H9 (cell line): ENCODE measurements around the gene CUEDC1. TPM values are rescaled to one million over a fixed set of nuclear protein-coding genes. Genes with fewer than 3 reads are reported as not detected.

Experiments used
- DNase-seq: peaks from one replicate; pipeline ENCODE4 v3.0.0-alpha.2; 2017
- H2AFZ ChIP-seq: one replicate; pipeline ENCODE4 v1.6.1; 2013; ENCODE audit warnings: mild to moderate bottlenecking, low read length, control low read depth, moderate library complexity
- H2AK5ac ChIP-seq: 2 replicates; pipeline ENCODE4 v1.6.1; 2013; ENCODE audit warnings: low read length, control low read depth, mixed read lengths; ENCODE audit not compliant: insufficient read length
- H2BK120ac ChIP-seq: one replicate; pipeline ENCODE4 v1.6.1; 2013; ENCODE audit warnings: low read depth, mild to moderate bottlenecking, low read length, control low read depth, inconsistent platforms; ENCODE audit not compliant: poor library complexity, severe bottlenecking
- H2BK12ac ChIP-seq: 2 replicates; pipeline ENCODE4 v1.6.1; 2013; ENCODE audit warnings: low read length, control low read depth, mixed read lengths, low read depth; ENCODE audit not compliant: insufficient read length
- H2BK15ac ChIP-seq: 2 replicates; pipeline ENCODE4 v1.6.1; 2013; ENCODE audit warnings: low read depth, low read length, control low read depth
- H2BK20ac ChIP-seq: one replicate; pipeline ENCODE4 v1.6.1; 2013; ENCODE audit warnings: low read depth, mild to moderate bottlenecking, low read length, control low read depth, inconsistent platforms; ENCODE audit not compliant: poor library complexity, severe bottlenecking
- H2BK5ac ChIP-seq: 2 replicates; pipeline ENCODE4 v1.6.1; 2013; ENCODE audit warnings: low read length, control low read depth, mixed read lengths; ENCODE audit not compliant: insufficient read length
- H3K14ac ChIP-seq: 2 replicates; pipeline ENCODE4 v1.6.1; 2013; ENCODE audit warnings: low read length, control low read depth; ENCODE audit not compliant: insufficient read depth
- H3K18ac ChIP-seq: 2 replicates; pipeline ENCODE4 v1.6.1; 2013; ENCODE audit warnings: low read depth, mild to moderate bottlenecking, mixed read lengths, low read length, control low read depth; ENCODE audit not compliant: insufficient read length
- H3K23ac ChIP-seq: 2 replicates; pipeline ENCODE4 v1.6.1; 2013; ENCODE audit warnings: low read length, control low read depth, mixed read lengths, low read depth; ENCODE audit not compliant: insufficient read length
- H3K23me2 ChIP-seq: 2 replicates; pipeline ENCODE4 v1.6.1; 2013; ENCODE audit warnings: low read depth, mild to moderate bottlenecking, mixed read lengths, low read length, control low read depth; ENCODE audit not compliant: insufficient read length, poor library complexity, severe bottlenecking
- H3K27ac ChIP-seq: 2 replicates; pipeline ENCODE4 v1.5.1; 2013; ENCODE audit warnings: low read length, control low read depth, mixed read lengths, low read depth; ENCODE audit not compliant: insufficient read length
- H3K27me3 ChIP-seq: 2 replicates; pipeline ENCODE4 v1.6.1; 2013; ENCODE audit warnings: low read length, control low read depth, inconsistent platforms; ENCODE audit not compliant: insufficient read depth
- H3K4ac ChIP-seq: 2 replicates; pipeline ENCODE4 v1.6.1; 2013; ENCODE audit warnings: low read depth, mild to moderate bottlenecking, control low read depth, inconsistent platforms, low read length, moderate library complexity
- H3K4me1 ChIP-seq: 2 replicates; pipeline ENCODE4 v1.6.1; 2013; ENCODE audit warnings: low read length, control low read depth, inconsistent platforms; ENCODE audit not compliant: insufficient read depth
- H3K4me2 ChIP-seq: 2 replicates; pipeline ENCODE4 v1.6.1; 2013; ENCODE audit warnings: low read length, control low read depth, mixed read lengths; ENCODE audit not compliant: insufficient read length, insufficient read depth
- H3K56ac ChIP-seq: 2 replicates; pipeline ENCODE4 v1.6.1; 2013; ENCODE audit warnings: low read depth, mild to moderate bottlenecking, mixed read lengths, low read length, control low read depth; ENCODE audit not compliant: insufficient read length
- H3K79me1 ChIP-seq: 2 replicates; pipeline ENCODE4 v1.6.1; 2013; ENCODE audit warnings: low read depth, mild to moderate bottlenecking, moderate library complexity, low read length, control low read depth, inconsistent platforms; ENCODE audit not compliant: insufficient read depth, poor library complexity, severe bottlenecking
- H3K79me2 ChIP-seq: 2 replicates; pipeline ENCODE4 v1.6.1; 2013; ENCODE audit warnings: low read length, control low read depth, inconsistent platforms; ENCODE audit not compliant: insufficient read depth
- H3K9ac ChIP-seq: 2 replicates; pipeline ENCODE4 v1.6.1; 2013; ENCODE audit warnings: low read length, control low read depth, mixed read lengths; ENCODE audit not compliant: insufficient read length; ENCODE audit errors: extremely low read depth
- H3K9me3 ChIP-seq: one replicate; pipeline ENCODE4 v1.6.1; 2013; ENCODE audit warnings: low read depth, low read length, inconsistent platforms; ENCODE audit not compliant: control insufficient read depth
- H3T11ph ChIP-seq: one replicate; pipeline ENCODE4 v1.6.1; 2013; ENCODE audit warnings: mild to moderate bottlenecking, low read length, control low read depth, inconsistent platforms
- H4K20me1 ChIP-seq: one replicate; pipeline ENCODE4 v1.6.1; 2013; ENCODE audit not compliant: control insufficient read depth, insufficient read length, insufficient read depth
- H4K5ac ChIP-seq: 2 replicates; pipeline ENCODE4 v1.6.1; 2013; ENCODE audit warnings: low read depth, mild to moderate bottlenecking, mixed read lengths, low read length, control low read depth; ENCODE audit not compliant: insufficient read length
- H4K8ac ChIP-seq: replicated peaks from 2 replicates; pipeline ENCODE4 v1.6.1; 2013; ENCODE audit warnings: low read length, control low read depth, mixed read lengths, low read depth; ENCODE audit not compliant: insufficient read length
- H4K91ac ChIP-seq: 2 replicates; pipeline ENCODE4 v1.6.1; 2013; ENCODE audit warnings: low read depth, mild to moderate bottlenecking, moderate library complexity, mixed read lengths, low read length, control low read depth; ENCODE audit not compliant: insufficient read length
- H3K27ac Mint-ChIP-seq, 3 experiments: 2 replicates in 2 of 3; 3 replicates in 1 of 3; pipeline ENCODE4 v1.8.0; 2020 to 2021; ENCODE audit warnings: mixed read lengths in 3 of 3, mild to moderate bottlenecking in 1 of 3, moderate library complexity in 1 of 3
- H3K27me3 Mint-ChIP-seq: 2 replicates; pipeline ENCODE4 v1.8.0; 2021; ENCODE audit warnings: low read depth, mild to moderate bottlenecking, moderate library complexity, mixed read lengths
- H3K36me3 Mint-ChIP-seq, 3 experiments: 2 replicates in 2 of 3; 3 replicates in 1 of 3; pipeline ENCODE4 v1.8.0; 2020 to 2021; ENCODE audit warnings: low read depth in 3 of 3, mixed read lengths in 3 of 3; ENCODE audit not compliant: insufficient read depth in 1 of 3
- H3K4me1 Mint-ChIP-seq, 2 experiments: 2 replicates each; pipeline ENCODE4 v1.8.0; 2020; ENCODE audit warnings: mixed read lengths in 2 of 2
- H3K4me3 Mint-ChIP-seq, 2 experiments: 2 replicates in 1 of 2; 3 replicates in 1 of 2; pipeline ENCODE4 v1.8.0; 2020 to 2021; ENCODE audit warnings: mild to moderate bottlenecking in 2 of 2, mixed read lengths in 2 of 2, moderate library complexity in 1 of 2
- H3K9me3 Mint-ChIP-seq, 2 experiments: 2 replicates in 1 of 2; 3 replicates in 1 of 2; pipeline ENCODE4 v1.8.0; 2020; ENCODE audit warnings: mild to moderate bottlenecking in 2 of 2, mixed read lengths in 2 of 2, moderate library complexity in 1 of 2
- WGBS: extraction: QIAGEN DNeasy Blood & Tissue Kit; methylation state at CpG from one replicate; pipeline ENCODE4 v1.1.7; 2013; ENCODE audit warnings: missing lambda C conversion rate, low lambda C conversion rate, mixed read lengths; ENCODE audit not compliant: insufficient read length; ENCODE audit errors: extremely low coverage; 5-methylcytosine and 5-hydroxymethylcytosine counted together
- total RNA-seq: library from RNA; stranded (reverse); gene quantifications from 2 replicates; pipeline ENCODE4 v1.2.1, GENCODE V29; 2021
- TF ChIP-seq, protein P1 (sequence below): fragments of 200-600 bp; sonication (generic); conservative IDR thresholded peaks from 3 replicates; pipeline ENCODE4 v1.8.0; 2021; ENCODE audit warnings: antibody characterized with exemption, mild to moderate bottlenecking

The CUEDC1 gene
- total RNA-seq, 1 experiment from 2014 or later: 7.3 TPM

DNA sequence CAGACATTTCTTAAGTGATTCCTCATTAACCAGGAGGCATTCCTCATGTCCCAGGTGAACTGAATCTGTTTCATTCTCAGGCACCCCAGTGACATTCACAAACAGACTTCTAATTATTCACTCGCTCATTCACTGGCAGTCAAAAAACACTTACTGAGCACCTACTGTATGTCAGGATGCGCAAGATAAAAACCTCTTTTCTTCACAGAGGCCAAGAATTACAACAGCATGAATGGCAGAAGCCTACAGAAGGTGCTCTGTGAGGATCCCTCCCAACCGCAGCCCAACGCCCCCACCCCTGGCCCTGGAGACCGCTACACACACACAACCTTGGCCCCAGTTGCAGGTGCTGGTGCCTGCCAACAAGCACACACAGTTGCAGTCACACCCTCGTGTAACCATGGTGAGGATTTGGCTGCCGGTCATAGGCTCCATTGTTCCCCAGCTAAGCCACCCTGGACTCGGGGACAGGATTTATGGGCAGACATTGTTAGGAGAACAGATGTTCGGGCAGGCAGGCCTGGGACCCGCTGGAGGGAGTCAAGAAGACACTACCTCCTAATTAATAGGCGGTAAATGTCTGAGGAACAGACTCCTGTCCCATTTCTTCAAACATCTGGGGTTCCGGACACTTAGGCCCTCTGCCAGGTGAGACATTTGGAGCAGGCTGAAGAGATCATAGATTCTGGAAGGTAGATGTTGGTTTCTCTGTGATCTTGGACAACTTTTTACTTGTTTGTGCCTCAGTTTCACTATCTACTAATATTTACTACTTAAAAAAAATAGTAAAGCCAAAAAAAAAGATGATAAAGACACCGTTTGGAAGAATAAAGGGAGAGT, 43.2 kb downstream of the CUEDC1 start:
- Histone ChIP-seq H2AFZ (no peak overlapping the region), H2BK120ac (no peak overlapping the region), H2BK20ac (no peak overlapping the region), H4K20me1 (no peaks in the 10 kb centered on the region), H3K79me1 (no peaks in the 10 kb centered on the region), H4K91ac (no peak overlapping the region), H3K27me3 (no peaks in the 10 kb centered on the region), H4K8ac (no peak overlapping the region), H2BK5ac (no peak overlapping the region), H3T11ph (no peak overlapping the region), H4K5ac (no peak overlapping the region), H3K4me1 (peaks cover 12% of the 10 kb centered on the region; the same call in 1 of the 2 replicates), H2BK15ac (no peak overlapping the region), H3K14ac (no peak overlapping the region), H3K56ac (no peak overlapping the region), H3K27ac (no peak overlapping the region), H2AK5ac (no peak overlapping the region), H3K18ac (no peak overlapping the region), H3K23me2 (no peaks in the 10 kb centered on the region), H3K79me2 (no peaks in the 10 kb centered on the region), H3K9me3 (no peaks in the 10 kb centered on the region), H3K4me2 (no peak overlapping the region), H3K23ac (no peak overlapping the region), H3K4ac (no peak overlapping the region), H3K9ac (no peak overlapping the region), H2BK12ac (no peak overlapping the region)
- no CpG with 5 or more reads among the region's 13 CpGs for WGBS
- H3K9me3 Mint-ChIP-seq: no peaks in the 10 kb centered on the region
- TF ChIP-seq, protein P1, sequence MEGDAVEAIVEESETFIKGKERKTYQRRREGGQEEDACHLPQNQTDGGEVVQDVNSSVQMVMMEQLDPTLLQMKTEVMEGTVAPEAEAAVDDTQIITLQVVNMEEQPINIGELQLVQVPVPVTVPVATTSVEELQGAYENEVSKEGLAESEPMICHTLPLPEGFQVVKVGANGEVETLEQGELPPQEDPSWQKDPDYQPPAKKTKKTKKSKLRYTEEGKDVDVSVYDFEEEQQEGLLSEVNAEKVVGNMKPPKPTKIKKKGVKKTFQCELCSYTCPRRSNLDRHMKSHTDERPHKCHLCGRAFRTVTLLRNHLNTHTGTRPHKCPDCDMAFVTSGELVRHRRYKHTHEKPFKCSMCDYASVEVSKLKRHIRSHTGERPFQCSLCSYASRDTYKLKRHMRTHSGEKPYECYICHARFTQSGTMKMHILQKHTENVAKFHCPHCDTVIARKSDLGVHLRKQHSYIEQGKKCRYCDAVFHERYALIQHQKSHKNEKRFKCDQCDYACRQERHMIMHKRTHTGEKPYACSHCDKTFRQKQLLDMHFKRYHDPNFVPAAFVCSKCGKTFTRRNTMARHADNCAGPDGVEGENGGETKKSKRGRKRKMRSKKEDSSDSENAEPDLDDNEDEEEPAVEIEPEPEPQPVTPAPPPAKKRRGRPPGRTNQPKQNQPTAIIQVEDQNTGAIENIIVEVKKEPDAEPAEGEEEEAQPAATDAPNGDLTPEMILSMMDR: no peak
- peaks cover 3% of the 10 kb centered on the region; the same call in 1 of the 2 replicates for H3K27me3 Mint-ChIP-seq
- H3K4me1 Mint-ChIP-seq: peaks cover 69 to 76% of the 10 kb centered on the region in 2 experiments
- H3K4me3 Mint-ChIP-seq: no peak overlapping the region
- H3K27ac Mint-ChIP-seq: peak overlapping the region; percentile 25 to 86 (median 42); a peak in 2 of 7 replicates
- H3K36me3 Mint-ChIP-seq: no peaks in the 10 kb centered on the region
- DNase-seq: peak; percentile 69
